Measurements from ENCODE around the gene DNER. TPM values are rescaled to one million over a fixed set of nuclear protein-coding genes. Genes with fewer than 3 reads are reported as not detected.

DNER gene
- total and polyA plus RNA-seq, 10 of the 15 experiments (the other 5 are each of a cell fraction or from before 2014, with no cell fraction given): 0.04 to 0.08 (median 0.07) TPM; not detected in 7

DNA sequence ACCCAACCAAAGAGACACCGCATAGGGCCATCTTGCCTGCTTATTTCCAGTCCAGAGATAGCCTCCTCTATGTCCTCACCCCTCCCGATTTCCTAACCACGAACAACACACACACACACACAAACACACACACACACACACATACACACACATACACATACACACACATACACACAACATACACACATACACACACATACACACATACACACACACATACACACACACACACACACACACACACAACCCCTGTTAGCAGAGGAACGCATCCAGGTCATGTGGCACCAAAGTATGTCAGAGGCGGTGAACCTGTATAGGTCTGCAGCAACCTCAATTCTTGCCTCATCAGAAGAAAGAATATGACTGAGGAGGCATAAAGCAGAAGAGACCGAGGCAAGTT lies 18.5 kb upstream of the DNER start (continued):
- no peak for TF ChIP-seq RBBP5 (conservative IDR thresholded peaks at IDR 0.05)
- TF ChIP-seq FOS (IDR thresholded peaks at IDR 0.05; ENCODE audit: borderline replicate concordance, extremely low read depth, insufficient read length): no peak
- no peak for TF ChIP-seq ZZZ3 (IDR thresholded peaks at IDR 0.05; ENCODE audit: control insufficient read depth, insufficient read length, low read depth)
- no peak for TF ChIP-seq MYC (IDR thresholded peaks at IDR 0.05; ENCODE audit: insufficient read depth, insufficient read length, insufficient replicate concordance, low read length, severe bottlenecking)
- TF ChIP-seq SRF (IDR thresholded peaks at IDR 0.05; ENCODE audit: low read depth in 2 of 2, low read length in 2 of 2): no peak

DNA sequence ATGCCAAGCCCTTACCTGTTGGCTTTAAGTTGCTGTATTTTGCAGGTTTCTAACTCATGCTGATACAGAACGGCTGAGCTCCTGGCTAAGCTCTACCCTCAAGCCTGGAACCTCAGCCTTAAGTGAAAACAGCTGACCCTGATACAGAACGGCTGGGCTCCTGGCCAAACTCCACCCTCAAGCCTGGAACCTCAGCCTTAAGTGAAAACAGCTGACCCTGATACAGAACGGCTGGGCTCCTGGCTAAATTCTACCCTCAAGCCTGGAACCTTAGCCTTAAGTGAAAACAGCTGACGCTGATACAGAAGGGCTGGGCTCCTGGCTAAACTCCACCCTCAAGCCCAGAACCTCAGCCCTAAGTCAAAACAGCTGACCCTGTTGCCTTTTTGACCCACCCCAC lies 17.6 kb upstream of the DNER start:
- SMC1A ChIA-PET (ENCODE audit: uncharacterized antibody, unreplicated experiment): no interaction called here
- Histone ChIP-seq H3K9ac (ENCODE audit: control insufficient read depth, insufficient read depth, low read length) (no peak overlapping the region), H3K27ac (ENCODE audit: control insufficient read depth, insufficient read depth) (no peak overlapping the region), H3K4me2 (ENCODE audit: control insufficient read depth, insufficient read depth) (no peak overlapping the region), H3K9me3 (replicated peaks; ENCODE audit: control insufficient read depth, insufficient read depth, low read length) (no peaks in the 10 kb centered on the region; the same call in 2 of the 3 replicates), H3K79me2 (ENCODE audit: control insufficient read depth, insufficient read depth, low read length) (no peaks in the 10 kb centered on the region), H3K27me3 (replicated peaks in 1 of 2; ENCODE audit: control insufficient read depth in 2 of 2, insufficient read depth in 2 of 2, low read length in 1 of 2) (no peaks in the 10 kb centered on the region; a peak in 1 of 4 replicates), H2AFZ (ENCODE audit: control insufficient read depth, low read depth, low read length) (no peak overlapping the region), H3K36me3 (ENCODE audit: control insufficient read depth in 2 of 2, insufficient read depth in 2 of 2, low read length in 1 of 2) (no peaks in the 10 kb centered on the region), H4K20me1 (ENCODE audit: control insufficient read depth, insufficient read depth) (no peaks in the 10 kb centered on the region), H3K4me1 (ENCODE audit: control insufficient read depth, insufficient read depth, low read length) (no peaks in the 10 kb centered on the region), H3K4me3 (no peak overlapping the region)
- no peak for DNase-seq (ENCODE audit: low read depth, low spot score)
- ATAC-seq: no peak
- intact Hi-C loops (cut with micrococcal nuclease; ENCODE audit: unreplicated experiment): no loop called here
- in situ Hi-C loops (cut with MboI): no loop called here
- no peak for FAIRE-seq
- CTCF ChIA-PET: interaction anchor here (0.6 kb wide), 1 partner anchor 40 kb away, joined by 3 read pairs; no protein-coding TSS in a partner anchor
- BruUV-seq (replicated peaks): no TSS peak
- 48% methylated on average over 4 of the region's 4 CpGs for WGBS (ENCODE audit: insufficient coverage, insufficient replicate concordance, low lambda C conversion rate, missing lambda C conversion rate)
- RAD21 ChIA-PET (ENCODE audit: unreplicated experiment): no interaction called here
- POLR2A ChIA-PET: no interaction called here
- TF ChIP-seq JUND (IDR thresholded peaks at IDR 0.05; ENCODE audit: low read depth, low read length): no peak
- TF ChIP-seq SREBF1 (IDR thresholded peaks at IDR 0.05; ENCODE audit: low read length): no peak
- TF ChIP-seq WRNIP1 (IDR thresholded peaks at IDR 0.05; ENCODE audit: borderline replicate concordance, low read depth, low read length): no peak
- TF ChIP-seq, protein P1, sequence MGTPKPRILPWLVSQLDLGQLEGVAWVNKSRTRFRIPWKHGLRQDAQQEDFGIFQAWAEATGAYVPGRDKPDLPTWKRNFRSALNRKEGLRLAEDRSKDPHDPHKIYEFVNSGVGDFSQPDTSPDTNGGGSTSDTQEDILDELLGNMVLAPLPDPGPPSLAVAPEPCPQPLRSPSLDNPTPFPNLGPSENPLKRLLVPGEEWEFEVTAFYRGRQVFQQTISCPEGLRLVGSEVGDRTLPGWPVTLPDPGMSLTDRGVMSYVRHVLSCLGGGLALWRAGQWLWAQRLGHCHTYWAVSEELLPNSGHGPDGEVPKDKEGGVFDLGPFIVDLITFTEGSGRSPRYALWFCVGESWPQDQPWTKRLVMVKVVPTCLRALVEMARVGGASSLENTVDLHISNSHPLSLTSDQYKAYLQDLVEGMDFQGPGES (IDR thresholded peaks at IDR 0.05): no peak
- TF ChIP-seq MEF2A (IDR thresholded peaks at IDR 0.05; ENCODE audit: insufficient read depth, low read depth, low read length): no peak
- no peak for TF ChIP-seq BACH1 (IDR thresholded peaks at IDR 0.05; ENCODE audit: borderline replicate concordance)
- TF ChIP-seq, protein P2, sequence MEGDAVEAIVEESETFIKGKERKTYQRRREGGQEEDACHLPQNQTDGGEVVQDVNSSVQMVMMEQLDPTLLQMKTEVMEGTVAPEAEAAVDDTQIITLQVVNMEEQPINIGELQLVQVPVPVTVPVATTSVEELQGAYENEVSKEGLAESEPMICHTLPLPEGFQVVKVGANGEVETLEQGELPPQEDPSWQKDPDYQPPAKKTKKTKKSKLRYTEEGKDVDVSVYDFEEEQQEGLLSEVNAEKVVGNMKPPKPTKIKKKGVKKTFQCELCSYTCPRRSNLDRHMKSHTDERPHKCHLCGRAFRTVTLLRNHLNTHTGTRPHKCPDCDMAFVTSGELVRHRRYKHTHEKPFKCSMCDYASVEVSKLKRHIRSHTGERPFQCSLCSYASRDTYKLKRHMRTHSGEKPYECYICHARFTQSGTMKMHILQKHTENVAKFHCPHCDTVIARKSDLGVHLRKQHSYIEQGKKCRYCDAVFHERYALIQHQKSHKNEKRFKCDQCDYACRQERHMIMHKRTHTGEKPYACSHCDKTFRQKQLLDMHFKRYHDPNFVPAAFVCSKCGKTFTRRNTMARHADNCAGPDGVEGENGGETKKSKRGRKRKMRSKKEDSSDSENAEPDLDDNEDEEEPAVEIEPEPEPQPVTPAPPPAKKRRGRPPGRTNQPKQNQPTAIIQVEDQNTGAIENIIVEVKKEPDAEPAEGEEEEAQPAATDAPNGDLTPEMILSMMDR (IDR thresholded peaks at IDR 0.05 in 2 of 3, conservative IDR thresholded peaks at IDR 0.05 in 1 of 3; ENCODE audit: control insufficient read depth in 2 of 3, extremely low read depth in 1 of 3, insufficient read depth in 1 of 3, low read depth in 3 of 3, low read length in 3 of 3): no peak
- TF ChIP-seq, protein P3, sequence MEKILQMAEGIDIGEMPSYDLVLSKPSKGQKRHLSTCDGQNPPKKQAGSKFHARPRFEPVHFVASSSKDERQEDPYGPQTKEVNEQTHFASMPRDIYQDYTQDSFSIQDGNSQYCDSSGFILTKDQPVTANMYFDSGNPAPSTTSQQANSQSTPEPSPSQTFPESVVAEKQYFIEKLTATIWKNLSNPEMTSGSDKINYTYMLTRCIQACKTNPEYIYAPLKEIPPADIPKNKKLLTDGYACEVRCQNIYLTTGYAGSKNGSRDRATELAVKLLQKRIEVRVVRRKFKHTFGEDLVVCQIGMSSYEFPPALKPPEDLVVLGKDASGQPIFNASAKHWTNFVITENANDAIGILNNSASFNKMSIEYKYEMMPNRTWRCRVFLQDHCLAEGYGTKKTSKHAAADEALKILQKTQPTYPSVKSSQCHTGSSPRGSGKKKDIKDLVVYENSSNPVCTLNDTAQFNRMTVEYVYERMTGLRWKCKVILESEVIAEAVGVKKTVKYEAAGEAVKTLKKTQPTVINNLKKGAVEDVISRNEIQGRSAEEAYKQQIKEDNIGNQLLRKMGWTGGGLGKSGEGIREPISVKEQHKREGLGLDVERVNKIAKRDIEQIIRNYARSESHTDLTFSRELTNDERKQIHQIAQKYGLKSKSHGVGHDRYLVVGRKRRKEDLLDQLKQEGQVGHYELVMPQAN (conservative IDR thresholded peaks at IDR 0.05): no peak
- no peak for TF ChIP-seq RCOR1 (conservative IDR thresholded peaks at IDR 0.05; ENCODE audit: low read depth, low read length)
- no peak for TF ChIP-seq ETV6 (conservative IDR thresholded peaks at IDR 0.05 in 1 of 2, IDR thresholded peaks at IDR 0.05 in 1 of 2; ENCODE audit: borderline replicate concordance in 1 of 2, low read depth in 1 of 2)
